C4-2B (cell line): ENCODE measurements around the gene KCNJ15.

Experiments used
- H3K27ac ChIP-seq: fragments of 450-650 bp; 2 replicates; pipeline ENCODE4 v1.5.1; 2017
- CTCF ChIP-seq: fragments of 450-650 bp; conservative IDR thresholded peaks from 2 replicates; pipeline ENCODE4 v1.5.1; 2017; ENCODE audit warnings: mild to moderate bottlenecking
- ZFX ChIP-seq: fragments of 450-650 bp; IDR thresholded peaks from 2 replicates; pipeline ENCODE4 v1.6.1; 2017

The KCNJ15 gene

GRCh38 chr21:38330666-38331065 is 73.9 kb downstream of the KCNJ15 start:
- H3K27ac ChIP-seq = no peak overlapping the region
- no peak for TF ChIP-seq ZFX
- no peak for TF ChIP-seq CTCF

- TF ChIP-seq CTCF (0 out of 2 replicates have a peak, but pooled peaks have one; percentile 7), ZFX (no peak)
- no peak overlapping the region for H3K27ac ChIP-seq
These were observed 76.8 kb downstream of the KCNJ15 start for GRCh38 chr21:38333301-38334272.

- H3K27ac ChIP-seq = no peak overlapping the region
- TF ChIP-seq ZFX (no peak), CTCF (no peak)
These were observed 78.1 kb downstream of the KCNJ15 start for GRCh38 chr21:38334866-38335265.

GRCh38 chr21:38337793-38338192 is 81.0 kb downstream of the KCNJ15 start:
- no peak for TF ChIP-seq CTCF
- H3K27ac ChIP-seq = no peak overlapping the region

GRCh38 chr21:38340131-38340530 is 83.3 kb downstream of the KCNJ15 start:
- H3K27ac ChIP-seq = no peak overlapping the region

GRCh38 chr21:38341546-38342012 is 84.8 kb downstream of the KCNJ15 start:
- TF ChIP-seq CTCF = no peak
- no peak for TF ChIP-seq ZFX
- H3K27ac ChIP-seq = no peak overlapping the region

More at GRCh38 chr21:38340131-38340530, 83.3 kb downstream of the KCNJ15 start:
- TF ChIP-seq CTCF (no peak), ZFX (no peak)

GRCh38 chr21:38342739-38343138 is 85.9 kb downstream of the KCNJ15 start:
- no peak overlapping the region for H3K27ac ChIP-seq
- TF ChIP-seq ZFX = no peak
- TF ChIP-seq CTCF = no peak
